T-helper 1 cell treated with Interleukin-12 subunit alpha and Interleukin-12 subunit beta and Interleukin-4 antibody, amounts not matched to agents 30 ng/mL and 1 ng/mL, for 36 hours (primary cell): Measurements from ENCODE around the gene KLF15. TPM values are rescaled to one million over a fixed set of nuclear protein-coding genes. Genes with fewer than 3 reads are reported as not detected.

ENCODE experiments used
- intact Hi-C: fragments of 100-400 bp; cut with micrococcal nuclease; formaldehyde crosslinking; loops from one replicate; pipeline ENCODE4 v1.15.1; 2024
- total RNA-seq: library from RNA; stranded (reverse); gene quantifications from 2 replicates; pipeline ENCODE4 v1.2.3, GENCODE V29; 2022

The KLF15 gene
- total RNA-seq, 1 donor from 2014 or later = not detected

DNA sequence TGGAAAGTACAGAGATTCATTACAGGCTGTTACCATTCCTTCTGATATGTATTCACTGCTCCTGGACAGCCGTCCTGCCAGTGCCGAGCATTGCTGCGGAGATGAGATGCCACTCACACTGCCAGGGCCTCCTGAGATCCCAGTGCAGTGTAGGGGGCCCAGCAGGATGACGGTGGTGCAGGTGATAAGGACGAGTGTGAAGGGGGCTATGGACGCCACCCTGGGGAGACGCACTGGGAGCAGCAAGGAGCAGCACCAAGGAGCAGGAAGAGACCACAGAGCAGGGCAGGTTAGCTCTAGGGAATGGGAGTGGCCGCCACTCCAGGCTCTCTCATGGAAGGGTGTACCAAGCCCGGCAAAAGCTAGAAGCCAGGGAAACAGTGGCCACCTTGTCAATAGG is 4.0 kb upstream of the KLF15 start:
- intact Hi-C loops = no loop called here

DNA sequence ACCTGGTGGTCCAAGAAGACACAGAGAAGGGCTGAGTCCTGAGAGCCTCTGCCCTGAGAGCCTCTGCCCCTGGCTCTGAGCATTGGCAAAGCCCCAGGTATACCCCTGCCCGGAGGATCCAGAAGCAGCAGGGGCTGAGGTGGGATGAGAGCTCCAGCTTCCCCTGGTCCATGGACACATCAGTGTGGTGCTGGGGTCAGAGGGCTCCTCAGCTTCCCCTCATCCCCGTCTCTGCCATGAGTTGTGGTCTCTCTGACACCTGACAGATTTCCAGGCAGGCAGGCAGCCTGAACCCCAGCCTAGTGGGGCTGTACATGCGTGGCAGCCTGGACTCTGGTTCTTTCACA is 3.5 kb upstream of the KLF15 start:
- intact Hi-C loops = no loop called here

DNA sequence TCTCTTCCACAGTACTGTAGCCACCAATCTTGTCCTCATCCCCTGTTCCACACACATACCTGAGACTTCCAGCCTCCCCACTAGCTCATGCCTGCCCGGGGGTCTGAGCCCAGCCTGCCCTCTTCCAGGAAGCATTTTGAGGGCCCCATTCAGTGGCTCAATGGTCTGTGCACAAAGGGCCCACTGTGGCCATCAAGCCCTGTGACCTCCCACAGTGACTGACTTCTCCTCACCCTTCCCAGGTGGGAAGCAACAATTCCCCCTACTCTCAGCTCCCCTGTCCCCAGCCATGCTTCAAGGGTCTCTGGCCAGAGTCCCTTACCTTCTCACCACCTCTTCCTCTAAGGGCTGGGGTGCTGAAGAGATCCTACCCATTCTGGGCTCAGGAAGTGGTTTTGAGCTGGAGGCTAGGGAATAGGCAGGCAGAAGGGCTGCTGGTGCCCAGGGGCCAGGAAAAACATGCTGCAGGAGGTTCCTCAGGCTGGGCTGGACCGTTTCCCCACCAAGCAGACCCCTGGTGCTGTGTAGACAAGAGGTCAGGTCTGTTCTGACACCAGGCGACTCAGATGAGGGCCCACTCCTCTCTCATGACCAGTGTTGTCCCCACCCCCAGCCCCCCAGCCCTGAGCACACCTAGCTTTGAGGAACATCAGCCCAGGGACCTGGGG is 3.0 kb upstream of the KLF15 start:
- intact Hi-C loops = no loop called here

DNA sequence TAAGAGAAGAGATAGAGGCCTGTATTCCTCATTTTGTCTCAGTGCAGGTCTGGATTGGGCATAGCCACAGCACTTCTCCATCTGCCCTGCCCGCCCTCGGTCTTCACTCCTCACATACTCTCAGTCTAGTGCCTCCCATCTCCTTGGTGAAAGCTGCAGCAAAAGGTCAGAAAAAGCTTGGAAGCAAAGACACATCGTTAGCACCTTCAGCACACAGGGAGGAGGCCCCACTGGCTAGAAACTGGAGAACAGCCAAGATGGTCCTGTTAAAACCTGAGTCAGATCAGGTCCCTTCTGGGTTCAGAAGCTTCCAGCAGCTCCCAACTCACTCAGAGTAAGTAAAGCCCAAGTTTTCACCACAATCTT is 1.6 kb upstream of the KLF15 start:
- intact Hi-C loops = loop anchor here (1.0 kb wide), 1 partner anchor 118 kb away; no protein-coding TSS in a partner anchor

DNA sequence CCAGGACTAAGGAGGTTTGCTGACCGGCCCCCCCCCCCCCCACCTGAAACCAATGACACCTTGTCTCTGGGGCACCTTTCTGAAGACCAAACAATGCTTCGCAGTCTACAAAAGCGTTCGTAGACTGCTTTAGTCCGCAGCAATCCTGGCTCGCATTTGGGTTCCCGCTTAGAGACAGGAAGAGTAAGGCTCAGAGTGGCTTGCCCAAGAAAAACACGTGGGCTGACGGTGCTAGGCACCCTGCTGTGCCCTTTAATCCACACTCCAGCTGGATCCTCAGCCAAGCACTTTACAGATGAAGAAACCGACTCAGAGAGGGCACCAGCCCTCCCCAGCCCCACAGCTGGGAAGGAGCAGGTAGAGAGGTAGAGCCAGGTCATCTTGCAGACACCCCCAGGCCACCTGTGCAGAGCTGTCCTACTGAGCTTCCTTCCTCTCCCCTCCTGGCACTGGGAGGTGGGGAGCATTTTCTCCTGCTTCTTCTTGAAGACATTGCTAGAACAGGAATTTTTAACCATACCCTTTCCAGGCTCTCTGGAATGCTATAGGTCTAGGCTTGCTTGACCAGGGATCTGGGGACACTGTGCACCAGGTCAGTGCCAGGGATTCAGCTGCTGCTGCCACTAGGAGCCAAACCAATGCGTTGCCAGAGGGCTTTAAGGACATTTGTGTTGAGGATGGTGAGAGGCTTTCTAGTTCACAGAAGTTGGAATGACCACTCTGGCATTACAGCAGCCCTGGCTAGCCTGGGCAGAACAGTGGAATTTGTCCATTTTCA is 1.0 kb upstream of the KLF15 start:
- intact Hi-C loops = loop anchor here (1.0 kb wide), 1 partner anchor 118 kb away; no protein-coding TSS in a partner anchor

DNA sequence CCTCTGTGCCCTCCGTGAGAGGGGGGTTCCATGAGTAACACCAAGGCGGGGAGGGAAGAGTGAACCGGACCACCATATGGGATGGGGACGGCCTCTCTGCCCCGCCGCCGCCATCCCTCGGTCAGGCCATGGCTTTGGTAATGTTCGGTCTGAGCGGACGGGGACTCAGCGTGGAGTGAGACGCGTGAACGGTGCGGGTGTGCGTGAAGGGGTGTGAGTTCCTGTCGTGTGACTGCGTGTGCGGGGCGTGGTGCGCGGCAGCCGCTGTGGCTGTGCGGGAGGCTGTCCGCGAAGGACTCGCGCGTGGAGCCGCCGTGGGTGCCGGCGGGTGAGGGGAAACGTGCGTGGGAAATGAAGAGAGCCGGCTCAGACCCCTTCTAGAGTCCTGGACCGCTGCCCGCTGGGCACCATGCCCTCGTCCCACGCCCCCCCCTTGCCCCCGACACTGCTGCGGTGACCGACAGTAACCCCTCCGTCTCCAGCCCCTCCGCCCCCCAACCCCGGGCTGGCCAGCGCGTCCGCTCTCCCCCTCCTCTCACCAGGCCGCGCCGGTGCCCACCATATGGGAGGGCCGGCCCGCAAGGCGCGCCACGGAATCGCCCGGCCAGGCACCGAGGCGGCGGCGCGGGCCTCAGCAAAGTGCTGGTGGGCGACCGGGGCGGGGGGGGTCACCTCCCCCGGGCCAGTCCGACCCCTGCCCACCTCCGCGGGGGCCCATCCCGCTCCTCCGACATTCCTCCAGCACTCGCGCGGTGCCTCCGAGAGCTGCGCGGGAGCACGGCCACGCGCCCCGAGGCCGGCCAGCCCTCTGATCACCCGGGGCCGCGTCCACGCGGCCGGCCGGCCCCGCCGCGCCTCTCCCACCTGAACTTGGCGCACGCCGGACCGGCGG is 589 bp downstream of the KLF15 start:
- intact Hi-C loops = loop anchor here (1.0 to 2.0 kb wide), 4 partner anchors 116 to 440 kb away; partner anchors contain the start of gene SLC41A3

DNA sequence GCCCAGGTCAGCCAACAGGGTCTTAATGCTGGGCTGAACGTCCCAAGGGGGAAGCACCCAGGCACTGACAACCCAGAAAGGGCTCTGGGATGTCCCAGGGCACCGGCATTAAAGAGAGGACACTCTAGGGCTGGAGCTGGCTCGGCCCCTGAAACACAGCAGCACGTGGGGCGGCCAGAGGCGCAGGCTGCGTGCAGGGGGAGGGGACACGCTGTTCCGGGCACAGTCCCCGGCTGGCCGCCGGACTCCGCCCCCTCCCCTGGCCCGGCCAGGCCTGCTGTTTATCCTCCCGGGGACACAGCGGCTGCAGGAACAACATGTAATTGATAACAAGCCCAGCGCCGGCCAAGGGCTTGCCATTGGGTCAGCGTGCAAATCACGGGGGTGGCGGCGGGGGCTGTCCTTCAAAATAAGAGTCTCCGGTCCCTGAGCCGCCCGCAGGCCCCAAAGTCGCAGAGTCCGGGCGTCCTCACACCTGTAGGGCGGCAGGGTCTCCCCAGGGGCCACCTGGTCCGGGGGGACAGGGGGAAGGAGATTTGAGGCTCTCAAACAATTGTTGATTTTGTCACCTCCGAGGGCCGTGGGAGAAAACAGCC is 1.3 kb downstream of the KLF15 start:
- intact Hi-C loops = loop anchor here (2.0 kb wide), 1 partner anchor 271 kb away; the partner anchor contains the start of gene SLC41A3

DNA sequence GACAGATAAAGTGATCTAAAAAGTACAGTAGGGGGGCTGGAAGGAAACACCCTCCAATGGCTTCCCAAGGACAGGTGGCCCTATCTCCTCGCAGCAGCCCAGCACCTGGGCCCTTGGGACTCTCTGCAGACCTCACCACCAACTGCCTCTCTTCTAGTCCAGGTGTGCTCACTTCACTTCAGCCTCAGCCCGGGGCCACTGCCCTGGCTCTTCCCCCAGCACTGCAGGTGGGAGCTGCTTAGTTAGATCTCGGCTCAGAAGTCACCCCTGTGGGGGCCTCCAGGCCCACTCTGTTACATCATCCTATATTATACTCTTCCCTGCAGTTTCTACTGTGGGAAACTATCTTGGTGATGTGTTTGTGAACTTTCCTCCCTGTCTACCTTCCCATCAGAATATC is 2.0 kb downstream of the KLF15 start:
- intact Hi-C loops = no loop called here

DNA sequence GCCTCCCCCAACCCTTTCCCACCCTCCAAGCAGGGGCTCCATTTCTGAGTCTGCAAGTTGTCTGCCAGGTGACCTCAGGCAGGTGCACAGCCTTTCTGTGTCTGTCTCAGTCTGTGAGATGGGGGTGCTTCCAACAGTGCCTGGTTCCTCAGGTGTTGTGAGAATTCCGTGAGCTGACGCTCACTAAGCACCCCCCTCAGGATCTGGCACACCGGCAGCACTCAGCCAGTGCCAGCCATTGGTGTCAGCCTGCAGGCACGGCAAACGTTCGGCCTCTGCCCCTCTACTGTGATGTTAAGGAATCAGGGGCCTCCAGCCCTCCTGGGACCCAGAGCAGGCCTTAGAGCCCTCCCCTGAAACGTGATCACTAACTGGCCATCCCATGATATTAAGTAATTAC is 2.4 kb downstream of the KLF15 start:
- intact Hi-C loops = no loop called here

DNA sequence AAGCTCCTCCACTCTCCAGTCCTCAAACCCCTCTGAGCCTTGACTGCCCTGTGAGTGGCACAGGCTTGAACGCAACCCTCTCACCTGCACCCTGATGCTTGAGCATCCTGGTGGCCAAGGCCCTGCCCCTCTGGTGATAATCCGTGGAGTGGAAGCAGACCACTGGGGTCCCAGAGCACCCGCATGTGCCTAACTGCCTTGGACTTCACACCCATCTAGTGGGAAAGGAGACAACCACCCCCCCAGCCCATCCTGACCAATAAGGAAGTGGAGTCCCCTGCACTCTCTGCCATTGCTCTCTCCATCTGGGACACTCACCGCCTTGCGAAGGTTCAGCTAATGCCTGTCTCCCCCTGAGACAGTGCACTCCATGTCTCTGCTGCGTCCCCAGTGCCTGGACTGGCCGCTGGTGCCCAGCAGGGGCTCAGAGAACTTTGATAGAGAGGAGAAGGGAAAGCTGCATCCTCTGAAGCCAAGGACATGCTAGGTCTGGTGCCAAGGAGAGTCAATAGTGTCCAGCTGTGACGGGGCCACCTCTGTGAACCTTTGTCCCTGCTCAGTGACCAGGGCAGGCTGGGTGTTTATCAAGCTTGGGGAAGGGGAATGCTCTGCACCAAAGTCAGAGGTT is 3.4 kb downstream of the KLF15 start:
- intact Hi-C loops = no loop called here

DNA sequence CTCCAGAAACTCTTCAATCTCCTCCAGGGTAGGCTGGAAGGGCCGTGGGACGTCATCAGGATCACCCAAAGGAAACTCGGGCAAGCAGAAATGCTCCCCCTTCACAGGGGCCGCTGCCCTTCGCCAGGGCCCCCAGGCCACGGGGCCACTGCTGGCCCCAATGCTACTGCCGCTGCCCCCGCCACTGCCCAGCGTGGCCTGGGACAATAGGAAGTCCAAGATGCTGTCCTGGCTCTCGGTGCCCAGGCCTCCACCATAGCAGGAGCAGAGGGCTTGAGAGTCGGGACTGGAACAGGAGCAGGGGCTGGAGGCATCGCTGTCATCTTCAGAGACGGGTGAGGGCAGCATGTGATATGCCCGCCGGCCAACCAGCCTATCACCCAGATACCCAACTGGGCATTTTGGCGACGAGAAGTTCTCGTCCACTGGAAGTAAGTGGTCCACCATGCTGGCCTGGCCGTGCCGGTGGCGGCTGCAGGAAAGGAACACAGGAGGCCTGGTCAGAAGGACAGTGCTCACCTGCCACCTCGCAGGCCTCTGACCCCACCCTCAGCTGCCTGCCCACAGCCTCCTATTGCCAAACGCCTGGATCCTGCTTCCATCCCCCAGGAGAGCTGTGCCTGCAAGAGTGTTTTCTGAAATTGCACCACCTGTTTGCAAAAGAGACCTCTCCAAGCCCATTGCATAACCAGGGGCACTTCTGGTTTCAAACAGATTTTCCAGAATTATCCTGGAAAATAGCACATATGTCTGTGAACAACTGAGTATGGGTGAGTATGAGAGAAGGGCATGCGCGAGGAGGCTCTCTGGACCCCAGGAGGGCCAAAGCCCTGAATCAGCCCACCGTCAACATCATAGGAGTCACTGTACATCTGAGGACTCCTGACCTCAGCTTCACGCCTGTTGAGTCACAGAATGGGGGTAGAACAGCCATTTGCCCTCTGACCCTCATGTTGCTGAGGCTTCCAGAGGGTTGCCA is 4.4 kb downstream of the KLF15 start:
- intact Hi-C loops = no loop called here

DNA sequence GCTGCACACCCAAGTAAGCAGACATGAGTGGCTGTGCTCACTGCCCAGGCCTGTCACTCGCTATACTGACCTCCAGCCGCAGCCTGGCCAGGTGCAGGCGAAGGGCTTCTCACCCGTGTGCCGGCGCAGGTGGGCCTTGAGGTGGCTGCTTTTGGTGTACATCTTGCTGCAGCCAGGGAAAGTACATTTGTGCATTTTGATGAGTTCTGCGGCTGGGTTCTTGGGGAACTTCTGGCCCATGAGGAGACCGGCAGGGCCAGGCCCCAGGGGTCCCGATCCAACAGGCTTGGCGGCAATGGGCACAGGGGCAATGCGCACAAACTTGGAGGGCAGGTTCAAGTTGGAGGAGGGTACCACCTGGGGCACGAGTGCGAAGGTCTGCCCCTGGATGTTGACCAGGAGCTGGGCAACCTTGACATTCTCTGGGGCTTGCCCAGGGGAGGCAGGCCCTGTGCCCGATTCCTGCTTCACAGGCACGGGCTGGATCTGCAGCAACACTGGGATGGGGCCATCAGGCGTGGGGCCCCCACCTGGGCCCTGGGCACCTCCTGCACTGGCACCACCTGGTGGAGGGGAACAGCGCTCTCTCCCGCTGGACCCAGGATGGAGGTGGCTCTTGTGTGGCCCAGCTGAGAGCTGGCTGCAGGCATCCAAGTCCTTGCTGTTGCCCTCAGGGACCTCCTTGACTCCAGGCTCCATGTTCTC is 5.3 kb downstream of the KLF15 start:
- intact Hi-C loops = no loop called here

DNA sequence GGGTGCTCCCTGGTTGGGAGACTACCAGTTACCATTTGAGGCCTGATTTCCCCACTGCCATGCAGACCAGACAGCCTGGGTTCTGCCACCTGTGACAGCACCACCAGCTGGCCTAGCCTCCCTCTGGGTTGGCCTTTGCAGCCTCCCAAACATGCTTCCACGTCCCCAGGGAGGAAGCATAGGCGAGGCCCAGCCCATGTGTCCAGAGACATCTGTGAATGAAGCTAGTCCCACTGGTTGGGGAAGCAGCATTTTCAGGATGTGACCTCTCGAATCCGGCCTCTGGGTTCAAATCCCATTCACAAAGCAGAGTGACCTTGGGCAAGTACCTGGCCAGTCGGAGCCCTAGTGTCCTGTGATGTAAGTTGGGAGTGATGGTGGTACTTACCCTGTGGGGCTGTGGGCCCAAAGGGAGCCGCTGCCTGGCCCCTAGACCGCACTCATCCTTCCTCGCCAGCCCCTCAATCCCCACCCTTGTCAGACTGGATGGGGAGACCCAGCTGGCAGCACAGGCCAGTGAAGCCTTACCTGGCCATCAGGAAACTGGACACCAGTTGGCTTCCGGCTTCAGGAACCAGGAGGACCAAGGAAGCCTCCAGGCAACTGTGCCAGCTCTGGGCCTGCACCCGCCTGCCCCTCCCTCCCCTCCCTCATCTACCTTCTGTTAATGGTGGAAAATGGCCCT is 6.0 kb downstream of the KLF15 start:
- intact Hi-C loops = no loop called here

DNA sequence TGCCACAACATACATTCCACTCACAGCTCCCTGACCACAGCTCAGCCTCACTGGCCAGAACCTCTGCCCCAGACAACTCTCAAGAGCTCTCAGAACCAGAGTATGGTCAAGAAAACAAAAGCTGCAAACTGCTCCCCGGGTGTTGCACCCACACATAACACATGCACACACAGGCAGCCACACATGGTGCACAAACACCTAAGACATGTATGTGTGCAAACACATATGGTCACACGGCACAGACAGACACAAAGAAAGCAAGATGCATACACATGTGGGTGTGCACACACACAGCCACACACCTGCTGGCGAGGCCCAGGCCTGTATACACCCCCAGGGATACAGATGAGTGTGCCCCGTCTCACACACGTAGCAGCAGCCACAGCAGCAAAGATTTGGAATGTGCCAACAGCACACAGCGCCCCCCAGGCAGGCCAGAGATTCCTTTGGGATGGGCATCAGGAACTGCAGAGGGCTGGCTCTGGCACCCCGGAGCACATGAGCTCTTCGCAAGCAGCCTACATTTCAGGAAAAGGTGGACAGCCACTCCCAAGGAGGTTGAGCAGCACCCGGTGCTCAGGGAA is 6.6 kb downstream of the KLF15 start:
- intact Hi-C loops = no loop called here

DNA sequence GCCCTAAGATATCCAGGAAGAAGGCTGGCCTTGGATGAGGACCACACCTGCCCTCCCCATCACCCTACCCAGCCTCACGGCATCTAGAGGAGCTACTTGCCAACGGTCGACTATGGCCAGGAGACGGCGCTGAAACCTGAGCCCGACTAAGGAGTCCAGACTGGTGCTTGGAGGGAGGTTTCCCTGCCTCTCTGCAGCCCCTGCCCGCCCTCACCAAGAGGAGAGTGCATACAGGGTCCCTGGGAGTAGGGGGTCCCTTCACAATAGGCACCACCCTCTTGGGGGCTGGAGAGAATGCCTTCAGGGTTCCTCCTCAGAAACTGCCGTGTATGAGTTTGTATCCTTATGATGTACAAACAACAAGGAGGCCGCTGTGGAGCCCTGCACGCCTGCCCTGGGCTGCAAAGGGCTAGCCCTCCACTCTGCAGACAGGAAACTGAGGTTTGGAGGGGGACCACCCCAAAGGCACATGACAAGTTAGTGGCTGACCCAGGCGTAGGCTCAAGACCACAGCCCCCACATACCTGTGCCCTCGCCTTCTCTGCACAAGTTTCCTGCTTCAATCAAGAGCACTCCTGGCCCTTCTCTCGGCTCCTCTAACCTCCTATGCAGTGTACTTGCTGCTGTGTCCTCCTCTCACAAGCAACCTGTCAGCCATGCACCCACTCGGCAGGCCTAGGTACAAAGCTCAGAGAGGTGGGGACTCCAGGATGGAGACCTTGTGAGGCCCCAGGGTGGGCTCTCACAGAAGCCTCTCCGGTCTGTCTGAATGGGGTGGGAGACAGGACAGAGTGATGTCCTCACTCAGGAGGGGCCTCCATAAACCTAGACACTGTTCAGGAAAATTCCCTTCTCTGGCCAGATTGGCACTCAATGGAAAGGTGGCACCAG is 7.4 kb downstream of the KLF15 start:
- intact Hi-C loops = no loop called here

DNA sequence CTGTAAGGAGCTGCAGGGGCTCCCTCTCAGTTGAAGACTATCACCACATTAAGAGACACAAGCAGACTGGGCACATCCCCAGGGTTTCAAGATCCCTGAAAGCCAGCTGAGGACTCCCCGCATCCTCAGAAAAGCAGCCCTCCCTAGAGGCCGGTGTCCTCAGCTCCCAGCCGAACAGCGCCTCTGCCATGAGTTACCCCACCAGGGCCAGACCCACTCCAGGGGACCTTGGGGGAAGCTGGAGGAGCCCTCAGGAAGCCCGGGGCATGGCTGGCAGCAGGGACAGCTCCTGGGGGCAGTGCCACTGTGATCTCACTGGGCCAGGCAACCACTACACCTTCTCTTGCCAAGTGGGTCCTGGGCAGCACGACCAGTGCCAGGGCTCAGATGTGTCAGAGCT is 8.1 kb downstream of the KLF15 start:
- intact Hi-C loops = no loop called here

DNA sequence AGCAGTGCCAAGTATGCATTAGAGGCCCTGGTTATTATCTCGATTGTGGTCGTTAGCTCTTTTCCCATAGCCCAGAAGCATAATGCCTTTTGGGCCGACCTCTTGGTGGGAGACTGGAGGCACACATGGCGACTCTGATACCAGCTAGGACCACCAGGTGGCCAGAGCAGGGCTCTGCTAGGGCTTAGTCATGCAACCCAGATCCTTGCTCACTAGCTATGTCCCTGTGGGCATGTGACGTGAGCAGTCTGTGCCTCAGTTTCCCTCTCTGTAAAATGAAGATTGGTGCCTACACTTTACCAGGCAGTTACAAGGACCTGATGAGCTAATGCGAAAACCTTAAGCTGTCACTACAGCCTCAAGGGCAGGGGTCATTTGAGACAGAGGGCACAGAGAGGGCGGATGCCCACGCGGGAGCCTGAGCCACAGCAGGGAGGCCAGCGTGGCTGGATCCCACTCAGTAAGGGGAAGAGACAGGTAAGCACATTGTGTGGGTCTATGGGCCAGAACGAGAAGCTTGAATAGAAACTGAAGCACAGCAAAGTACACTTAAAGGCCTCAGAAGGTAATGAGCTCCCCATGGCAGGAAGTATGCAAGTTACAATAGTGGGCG is 8.8 kb downstream of the KLF15 start:
- intact Hi-C loops = no loop called here
